Gastroesophageal sphincter (tissue), 4 donors: ENCODE data around the gene PHLPP1. TPM values are rescaled to one million over a fixed set of nuclear protein-coding genes. Genes with fewer than 3 reads are reported as not detected.

Source experiments
- ATAC-seq: fragments of 150-250 bp; one replicate; pipeline ENCODE4 v1.9.1; 2016; ENCODE audit warnings: mild to moderate bottlenecking, moderate library complexity
- H3K27ac ChIP-seq, 4 donors: fragments of 200-600 bp; sonication (generic) in 3 of 4; 1 replicate in 3 of 4; 2 replicates in 1 of 4; pipeline ENCODE4 v1.5.1; 2016 to 2019
- H3K27me3 ChIP-seq: fragments of 200-600 bp; sonication (generic); one replicate; pipeline ENCODE4 v1.5.1; 2019
- H3K36me3 ChIP-seq, 2 donors: fragments of 200-600 bp; sonication (generic); one replicate each; pipeline ENCODE4 v1.5.1; 2019; ENCODE audit warnings: control low read depth in 1 of 2
- H3K4me1 ChIP-seq, 3 donors: fragments of 200-600 bp; sonication (generic); 1 replicate in 2 of 3; 2 replicates in 1 of 3; pipeline ENCODE4 v1.5.1; 2016 to 2019; ENCODE audit warnings: control low read depth in 2 of 3
- H3K4me3 ChIP-seq, 2 donors: fragments of 200-600 bp; sonication (generic); one replicate each; pipeline ENCODE4 v1.5.1; 2019; ENCODE audit warnings: mild to moderate bottlenecking in 1 of 2, moderate library complexity in 1 of 2
- H3K9me3 ChIP-seq, 3 donors: fragments of 200-600 bp; sonication (generic); one replicate each; pipeline ENCODE4 v1.5.1; 2017 to 2019; ENCODE audit warnings: control low read depth in 2 of 3
- CTCF ChIP-seq, 4 experiments: fragments of 200-600 bp in 2 of 4; fragments of 450-650 bp in 2 of 4; sonication (generic) in 1 of 4; IDR thresholded peaks; one replicate each; pipeline ENCODE4 v1.5.1; 2017 to 2019; ENCODE audit warnings: antibody characterized with exemption in 4 of 4, mild to moderate bottlenecking in 2 of 4, moderate library complexity in 2 of 4
- EP300 ChIP-seq: sonication (generic); formaldehyde crosslinking; IDR thresholded peaks from one replicate; pipeline ENCODE4 v1.6.1; 2017; ENCODE audit warnings: antibody characterized with exemption, mild to moderate bottlenecking
- POLR2A ChIP-seq, 2 donors: fragments of 450-650 bp; IDR thresholded peaks; one replicate each; pipeline ENCODE4 v1.6.1; 2017; ENCODE audit warnings: antibody characterized with exemption in 2 of 2, mild to moderate bottlenecking in 2 of 2, moderate library complexity in 1 of 2
- POLR2AphosphoS5 ChIP-seq: sonication (generic); formaldehyde crosslinking; IDR thresholded peaks from one replicate; pipeline ENCODE4 v1.6.1; 2017; ENCODE audit warnings: antibody characterized with exemption
- WGBS, 2 donors: methylation state at CpG; one replicate each; pipeline ENCODE4 v1.1.5; 2018; ENCODE audit warnings: low coverage in 1 of 2; 5-methylcytosine and 5-hydroxymethylcytosine counted together
- total RNA-seq, 4 donors: library from RNA; depleted of rRNA; stranded (reverse); fragments of >200 nt; gene quantifications; one replicate each; pipeline ENCODE4 v1.1.0, GENCODE V29; 2016

The PHLPP1 gene
- total RNA-seq, 4 donors from 2014 or later: 10.8 to 19.1 (median 16.3) TPM

GRCh38 chr18:62963507-62963906, 248.2 kb downstream of the PHLPP1 start:
- TF ChIP-seq EP300 (no peak), POLR2AphosphoS5 (no peak), POLR2A (IDR thresholded peaks at IDR 0.05) (no peak), CTCF (IDR thresholded peaks at IDR 0.05) (no peak)
- H3K27me3 ChIP-seq: no peaks in the 10 kb centered on the region
- H3K4me3 ChIP-seq: no peak overlapping the region
- H3K27ac ChIP-seq: no peak overlapping the region
- WGBS, 2 donors: 50 to 55% methylated on average over 2 to 3 of the region's 3 CpGs
- H3K36me3 ChIP-seq: peaks cover 0 to 24% of the 10 kb centered on the region in 2 donors
- no peak for ATAC-seq
- H3K9me3 ChIP-seq: no peaks in the 10 kb centered on the region
- H3K4me1 ChIP-seq: no peaks in the 10 kb centered on the region

- Histone ChIP-seq H3K9me3 (no peaks in the 10 kb centered on the region), H3K27ac (no peak overlapping the region), H3K27me3 (no peaks in the 10 kb centered on the region), H3K4me3 (no peak overlapping the region), H3K36me3 (peaks cover 0 to 24% of the 10 kb centered on the region in 2 donors), H3K4me1 (no peaks in the 10 kb centered on the region)
- whole genome bisulfite sequencing, 2 donors: 63 to 73% methylated on average over 1 of the region's 1 CpG
- ATAC-seq: no peak
- TF ChIP-seq POLR2A (IDR thresholded peaks at IDR 0.05): no peak
- no peak for TF ChIP-seq EP300
- no peak for TF ChIP-seq POLR2AphosphoS5
- no peak for TF ChIP-seq CTCF (IDR thresholded peaks at IDR 0.05)
These were observed 249.1 kb downstream of the PHLPP1 start for GRCh38 chr18:62964432-62964831.

- Histone ChIP-seq H3K9me3 (no peaks in the 10 kb centered on the region), H3K27me3 (no peaks in the 10 kb centered on the region), H3K27ac (no peak overlapping the region), H3K36me3 (peaks cover 0 to 24% of the 10 kb centered on the region in 2 donors), H3K4me3 (no peak overlapping the region), H3K4me1 (no peaks in the 10 kb centered on the region)
- no peak for ATAC-seq
- WGBS, 2 donors: 81 to 84% methylated on average over 4 of the region's 4 CpGs
- TF ChIP-seq CTCF (IDR thresholded peaks at IDR 0.05) (no peak), EP300 (no peak), POLR2A (IDR thresholded peaks at IDR 0.05) (no peak), POLR2AphosphoS5 (no peak)
These were observed 251.7 kb downstream of the PHLPP1 start for GRCh38 chr18:62967089-62967488.

GRCh38 chr18:62973689-62974088, 258.3 kb downstream of the PHLPP1 start:
- Histone ChIP-seq H3K9me3 (no peaks in the 10 kb centered on the region), H3K4me1 (no peaks in the 10 kb centered on the region), H3K27ac (no peak overlapping the region), H3K36me3 (peaks cover 0 to 58% of the 10 kb centered on the region in 2 donors), H3K27me3 (no peaks in the 10 kb centered on the region), H3K4me3 (no peak overlapping the region)
- no CpG with 5 or more reads among the region's 1 CpG for WGBS, 2 donors
- TF ChIP-seq POLR2A (IDR thresholded peaks at IDR 0.05): no peak
- TF ChIP-seq CTCF (IDR thresholded peaks at IDR 0.05): no peak
- TF ChIP-seq POLR2AphosphoS5: no peak
- TF ChIP-seq EP300: no peak
- ATAC-seq: no peak

GRCh38 chr18:62974388-62974787, 259.0 kb downstream of the PHLPP1 start:
- 92 to 100% methylated on average over 2 of the region's 3 CpGs for WGBS, 2 donors
- no peak for ATAC-seq

More at GRCh38 chr18:62974388-62974787, 259.0 kb downstream of the PHLPP1 start:
- H3K4me3 ChIP-seq: no peak overlapping the region
- no peak overlapping the region for H3K27ac ChIP-seq
- TF ChIP-seq EP300 (no peak), CTCF (IDR thresholded peaks at IDR 0.05) (no peak), POLR2AphosphoS5 (no peak), POLR2A (IDR thresholded peaks at IDR 0.05) (no peak)
- peaks cover 0 to 64% of the 10 kb centered on the region in 2 donors for H3K36me3 ChIP-seq
- H3K9me3 ChIP-seq: no peaks in the 10 kb centered on the region
- H3K27me3 ChIP-seq: no peaks in the 10 kb centered on the region
- no peaks in the 10 kb centered on the region for H3K4me1 ChIP-seq
